Measurements from ENCODE around the gene PALLD. TPM values are rescaled to one million over a fixed set of nuclear protein-coding genes. Genes with fewer than 3 reads are reported as not detected.
"Not testable (repeated sequence)": the region's sequence is repeated elsewhere in the genome, so short reads cannot be mapped to it uniquely, and the experiment has no call there.

Gene PALLD
- total RNA-seq, 1 donor from 2014 or later: 239 TPM

DNA sequence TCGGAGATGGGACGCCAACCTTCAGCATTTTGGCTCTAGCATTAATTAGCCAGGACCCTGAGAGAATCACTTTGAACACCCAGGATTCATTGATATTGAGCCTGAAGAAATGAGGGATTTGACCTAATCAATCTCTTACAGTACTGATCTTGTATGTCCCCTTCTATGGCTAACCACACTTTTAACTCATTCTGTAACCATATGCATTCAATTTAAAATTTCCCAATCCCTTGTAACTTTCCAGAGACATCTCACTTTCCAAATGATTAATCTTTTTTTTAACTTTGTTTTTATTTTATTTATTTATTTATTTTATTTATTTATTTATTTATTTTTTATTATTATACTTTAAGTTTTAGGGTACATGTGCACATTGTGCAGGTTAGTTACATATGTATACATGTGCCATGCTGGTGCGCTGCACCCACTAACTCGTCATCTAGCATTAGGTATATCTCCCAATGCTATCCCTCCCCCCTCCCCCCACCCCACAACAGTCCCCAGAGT is 205.8 kb downstream of the PALLD start:
- not testable (repeated sequence) for DNase-seq (ENCODE audit: low spot score)

DNA sequence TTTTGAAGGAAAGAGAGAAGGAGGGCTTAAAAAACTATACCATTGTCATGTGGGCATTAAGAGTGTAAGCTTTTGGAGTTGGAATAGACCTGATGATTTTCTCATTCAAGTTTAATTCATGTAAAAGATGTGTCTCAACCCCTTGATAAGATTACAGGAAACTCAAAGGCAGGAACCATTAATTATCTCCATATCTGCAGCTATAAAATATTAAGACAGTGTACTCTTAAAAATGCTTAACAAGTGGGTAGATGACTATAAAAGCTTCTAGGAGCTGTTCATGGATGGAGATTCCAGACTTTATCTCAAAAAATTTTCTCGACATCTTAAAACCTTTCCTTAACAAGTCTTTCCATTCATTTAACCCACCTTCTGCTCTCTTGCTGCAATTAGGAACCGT is 208.3 kb downstream of the PALLD start:
- no peak for DNase-seq (ENCODE audit: low spot score)

DNA sequence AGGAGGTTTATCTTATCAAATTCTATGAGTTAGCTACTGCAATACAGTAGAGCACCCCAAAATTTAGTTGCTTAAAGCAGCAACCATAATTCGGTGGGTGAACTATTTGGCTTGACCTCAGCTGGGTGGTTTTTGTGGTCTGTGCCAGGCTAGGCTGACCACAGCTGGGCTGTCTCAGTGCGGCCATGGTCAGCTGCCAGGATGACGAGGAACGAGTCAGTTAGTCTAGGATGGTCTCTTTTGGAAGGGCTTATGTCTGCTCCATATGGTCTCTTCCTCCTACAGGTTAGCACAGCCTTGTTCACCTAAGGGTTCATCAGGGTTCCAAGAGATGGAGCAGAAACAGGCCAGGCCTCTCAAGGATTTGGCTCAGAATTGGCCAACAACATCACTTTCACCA is 210.4 kb downstream of the PALLD start:
- DNase-seq (ENCODE audit: low spot score): no peak

DNA sequence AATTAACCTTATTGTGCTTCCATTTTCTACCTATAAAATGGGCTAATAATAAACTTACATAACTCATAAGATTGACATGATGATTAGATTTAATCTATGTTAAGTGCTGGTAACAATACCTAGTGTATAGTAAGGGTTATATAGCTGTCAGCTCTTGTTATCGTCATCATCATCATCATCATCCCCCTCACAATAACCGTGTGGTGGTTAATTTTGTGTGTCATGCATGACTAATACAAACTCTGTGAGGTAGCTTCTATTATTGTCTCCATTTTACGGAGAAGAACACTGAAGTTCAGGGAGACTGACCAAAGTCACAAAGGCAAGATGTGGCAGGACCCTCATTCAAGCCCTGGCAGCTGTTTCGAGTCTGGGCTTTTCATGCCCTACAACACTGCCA is 211.3 kb downstream of the PALLD start:
- DNase-seq (ENCODE audit: low spot score): no peak

DNA sequence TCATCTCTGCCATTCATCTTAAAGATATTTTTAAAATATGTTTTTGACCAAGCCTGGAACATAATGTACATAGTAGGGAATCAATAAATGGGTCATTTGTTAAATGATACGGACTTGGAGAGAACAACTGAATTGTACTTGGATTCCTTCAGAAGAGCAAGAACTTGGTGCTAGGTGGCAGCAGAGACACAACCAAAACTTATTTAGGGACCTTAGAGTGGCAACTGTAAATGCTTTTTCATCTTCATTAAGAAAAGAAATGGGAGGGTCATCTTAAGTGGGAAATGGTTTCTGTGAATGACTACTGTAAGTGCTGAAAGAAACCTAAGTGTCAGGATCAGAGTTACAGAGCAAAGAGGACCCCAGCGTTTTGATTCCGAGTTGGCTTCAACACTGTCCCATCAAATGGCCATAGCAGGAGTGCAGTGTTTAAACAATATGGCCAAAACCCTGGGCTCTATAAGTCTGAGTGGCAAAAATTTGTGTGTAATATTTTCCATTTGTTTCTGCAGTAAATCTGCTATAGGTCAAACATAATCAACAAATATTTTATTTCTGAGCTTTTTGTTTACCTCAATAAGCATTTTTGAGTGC is 213.6 kb downstream of the PALLD start:
- DNase-seq (ENCODE audit: low spot score): no peak

DNA sequence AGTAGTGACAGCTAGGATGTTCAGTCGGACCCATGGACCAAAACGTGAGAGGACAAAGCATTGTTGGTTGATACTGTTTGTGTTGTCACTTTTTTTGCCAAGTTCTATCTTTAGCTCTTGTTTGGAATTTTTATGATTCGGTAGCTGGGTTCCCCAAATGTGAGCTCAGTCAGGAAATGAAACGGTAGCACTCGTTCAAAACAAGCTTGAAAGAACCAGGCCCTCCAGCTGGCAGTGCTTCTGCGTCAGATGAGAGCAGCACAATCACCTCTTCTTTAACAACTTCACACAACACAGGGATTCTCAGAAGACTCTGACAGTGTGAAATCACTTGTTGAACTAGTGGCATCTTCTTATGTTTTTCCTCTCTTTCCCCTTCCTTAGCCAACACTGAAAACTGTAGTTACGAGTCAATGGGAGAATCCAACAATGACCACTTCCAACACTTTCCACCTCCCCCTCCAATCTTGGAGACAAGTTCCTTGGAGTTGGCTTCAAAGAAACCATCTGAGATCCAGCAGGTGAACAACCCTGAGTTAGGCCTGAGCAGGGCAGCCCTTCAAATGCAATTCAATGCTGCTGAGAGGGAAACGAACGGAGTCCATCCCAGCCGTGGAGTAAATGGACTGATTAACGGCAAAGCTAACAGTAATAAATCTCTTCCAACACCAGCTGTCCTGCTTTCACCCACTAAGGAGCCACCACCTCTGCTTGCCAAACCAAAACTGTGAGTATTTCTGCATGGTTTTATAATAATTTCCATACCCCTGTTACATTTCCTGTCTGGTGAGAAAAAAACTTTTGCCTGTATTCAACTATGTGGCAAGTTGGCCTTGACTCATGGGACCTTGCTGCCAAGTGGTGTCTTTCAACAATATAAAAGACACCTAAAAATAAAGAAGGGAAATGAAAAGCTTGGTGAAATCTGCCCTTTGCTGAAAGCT is 214.6 kb downstream of the PALLD start:
- DNase-seq (ENCODE audit: low spot score): no peak

DNA sequence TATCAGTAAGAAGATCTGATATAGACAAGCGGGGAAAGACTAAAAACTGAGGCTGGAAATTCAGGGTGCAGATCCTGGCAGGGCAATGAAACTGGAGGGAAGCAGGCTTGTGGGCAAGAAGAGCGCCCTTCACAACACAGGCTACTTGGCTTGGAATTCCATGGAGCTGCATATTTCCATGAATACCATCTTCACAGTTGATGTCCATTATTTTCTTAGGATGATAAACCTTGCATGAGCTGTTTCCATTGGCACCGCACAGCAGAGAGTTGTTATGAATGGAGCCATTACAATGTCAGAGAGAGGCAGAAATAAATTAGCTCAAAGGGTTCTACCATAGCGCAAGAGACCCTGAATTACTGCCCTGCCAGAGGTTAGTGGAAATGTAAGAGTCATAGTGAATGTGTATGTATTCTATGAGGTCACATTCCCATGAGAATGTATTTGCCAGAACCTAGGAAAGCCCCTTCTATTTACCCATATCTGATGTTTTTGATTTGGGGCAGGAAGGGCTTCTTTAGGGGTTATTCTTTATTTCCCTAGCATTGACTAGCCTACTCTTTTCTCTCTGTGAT is 215.6 kb downstream of the PALLD start:
- DNase-seq (ENCODE audit: low spot score): no peak

DNA sequence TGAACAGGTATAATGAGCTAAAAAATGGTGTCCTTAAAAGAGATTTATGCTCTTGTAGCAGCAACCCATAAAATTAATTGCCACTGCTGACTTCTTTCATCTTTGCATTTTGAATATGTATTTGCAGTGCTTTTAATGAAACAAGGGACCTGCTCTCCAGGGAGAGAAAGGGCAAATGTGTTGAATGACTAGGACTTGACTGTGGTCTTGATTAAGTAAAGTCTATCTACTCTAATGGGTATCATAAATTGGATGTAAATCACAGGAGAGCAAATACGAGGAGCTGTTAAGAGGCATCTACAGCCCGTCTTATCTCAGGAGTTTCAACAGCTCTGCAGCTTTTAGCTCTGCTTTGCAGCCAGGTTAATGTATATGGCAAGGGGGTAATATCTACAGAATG is 216.4 kb downstream of the PALLD start:
- no peak for DNase-seq (ENCODE audit: low spot score)

DNA sequence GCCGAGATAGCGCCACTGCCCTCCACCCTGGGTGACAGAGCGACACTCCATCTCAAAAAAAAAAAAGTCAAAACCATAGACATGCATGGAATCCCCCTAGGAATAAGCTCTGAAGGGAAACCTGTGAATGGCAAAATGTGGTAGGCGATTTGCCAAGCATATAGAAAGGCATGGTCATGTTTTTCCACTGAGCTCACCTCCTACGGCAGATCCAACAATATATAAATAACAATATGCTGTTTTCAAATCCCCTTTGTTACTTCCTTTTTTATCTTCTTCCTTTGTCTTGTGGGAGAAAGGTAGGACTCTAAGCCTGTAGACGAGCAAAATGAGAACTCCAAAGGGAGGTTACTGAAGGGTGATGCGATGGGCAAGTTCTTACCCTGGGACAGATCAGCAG is 219.0 kb downstream of the PALLD start:
- DNase-seq (ENCODE audit: low spot score): no peak

DNA sequence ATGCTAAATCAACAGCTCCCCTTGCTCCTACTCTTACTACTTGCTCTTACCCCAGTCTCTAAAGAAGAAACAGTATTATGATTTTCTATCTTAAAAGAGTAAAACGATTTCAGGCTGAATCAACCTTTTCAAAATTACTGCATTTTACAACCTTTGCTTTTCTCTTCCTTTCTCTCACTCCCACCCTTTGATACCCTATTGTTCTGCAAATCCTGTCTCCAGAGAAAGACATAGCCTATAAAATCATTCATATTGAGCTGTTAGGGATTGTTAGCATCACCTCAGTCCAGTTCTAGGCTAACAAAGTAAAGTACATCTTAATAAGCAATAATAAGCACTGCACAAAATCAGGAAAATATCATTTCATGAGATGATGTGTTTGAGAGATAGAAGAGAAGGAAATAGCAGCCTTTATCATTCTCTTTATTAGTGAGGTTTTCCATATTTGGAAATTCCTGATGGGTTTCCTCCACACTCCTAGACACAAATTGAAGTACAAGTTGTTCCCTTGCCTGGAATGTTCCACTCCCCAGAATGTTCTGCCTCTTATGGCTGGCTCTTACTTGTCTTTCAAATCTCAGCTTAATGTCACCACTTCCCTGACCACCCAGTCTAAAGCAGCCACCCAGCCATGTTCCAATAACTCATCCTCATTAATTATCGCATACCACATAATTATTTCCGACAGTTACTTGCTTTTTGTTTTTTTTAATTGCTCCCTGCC is 219.7 kb downstream of the PALLD start:
- DNase-seq (ENCODE audit: low spot score): no peak

DNA sequence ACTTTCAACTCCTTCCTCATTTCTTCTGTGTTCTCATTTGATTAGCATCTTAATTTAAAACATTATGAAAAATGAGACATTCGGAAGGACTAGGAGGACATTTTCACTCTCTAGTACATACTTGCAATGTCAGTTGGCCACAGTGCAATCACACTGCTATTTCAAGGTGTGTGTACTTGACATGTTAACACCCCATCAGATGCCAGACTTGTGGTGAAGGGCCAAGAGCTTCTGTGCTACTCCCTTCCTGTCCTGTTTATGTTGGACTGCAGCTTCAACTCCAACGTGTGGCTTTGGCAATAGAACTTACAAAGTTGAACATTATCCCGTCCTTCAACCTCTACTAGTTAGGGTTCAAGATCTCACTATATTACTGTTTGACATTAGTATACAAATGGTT is 221.0 kb downstream of the PALLD start:
- DNase-seq (ENCODE audit: low spot score): no peak

DNA sequence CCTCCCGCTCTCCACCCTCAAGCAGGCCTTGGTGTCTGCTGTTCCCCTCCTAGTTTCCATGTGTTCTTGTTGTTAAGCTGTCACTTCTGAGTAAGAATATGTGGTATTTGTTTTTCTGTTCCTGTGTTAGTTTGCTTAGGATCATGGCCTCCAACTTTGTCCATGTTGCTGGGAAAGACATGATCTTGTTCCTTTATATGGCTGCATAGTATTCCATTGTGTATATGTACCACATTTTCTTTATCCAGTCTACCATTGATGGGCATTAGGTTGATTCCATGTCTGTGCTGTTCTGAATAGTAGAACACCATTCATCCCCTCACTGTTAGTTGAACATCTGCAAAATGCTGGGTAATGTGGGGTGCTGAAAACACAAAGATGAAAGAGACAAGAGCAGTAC is 222.9 kb downstream of the PALLD start:
- DNase-seq (ENCODE audit: low spot score): no peak

DNA sequence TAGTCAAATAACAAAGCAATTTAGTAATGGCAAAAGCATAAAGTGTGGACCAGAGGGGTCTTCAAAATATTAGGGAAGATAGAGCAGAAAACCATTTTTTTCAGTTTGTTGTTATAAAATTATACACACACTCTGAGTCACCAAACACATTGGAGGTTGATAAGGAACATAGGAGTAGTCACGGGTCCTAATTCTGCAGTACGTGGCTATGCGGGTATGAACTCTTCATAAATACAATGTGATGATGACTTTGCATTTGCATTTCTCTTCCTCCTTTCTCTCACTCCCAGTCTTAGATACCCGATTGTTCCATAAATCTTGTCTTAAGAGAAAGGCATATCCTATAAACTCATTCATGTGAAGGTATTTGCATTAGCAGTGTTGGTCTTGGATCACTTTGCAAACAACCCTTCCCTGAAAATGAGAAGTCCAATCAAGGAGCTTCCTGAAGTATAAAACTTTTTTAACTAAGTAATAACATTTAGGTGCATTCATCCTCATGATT is 223.6 kb downstream of the PALLD start:
- DNase-seq (ENCODE audit: low spot score): no peak

DNA sequence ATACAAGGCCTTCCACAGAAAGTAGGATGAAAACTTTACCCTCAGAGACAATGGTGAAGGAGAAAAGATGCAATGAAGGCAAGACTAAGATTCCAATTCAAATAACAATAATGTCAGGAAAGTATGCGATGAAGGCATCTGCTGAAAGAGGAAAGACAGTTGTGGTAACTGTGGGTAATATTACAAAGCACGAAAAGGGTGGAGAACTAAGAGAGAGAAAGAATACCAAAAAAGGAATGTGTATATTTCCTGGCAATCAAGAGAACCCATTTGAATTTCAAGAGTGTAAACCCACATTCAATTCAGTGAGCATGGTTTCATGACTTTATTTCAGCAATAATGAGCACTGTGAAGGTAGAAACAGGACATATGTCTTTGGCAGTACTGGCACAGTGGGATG is 225.5 kb downstream of the PALLD start:
- DNase-seq (ENCODE audit: low spot score): no peak

DNA sequence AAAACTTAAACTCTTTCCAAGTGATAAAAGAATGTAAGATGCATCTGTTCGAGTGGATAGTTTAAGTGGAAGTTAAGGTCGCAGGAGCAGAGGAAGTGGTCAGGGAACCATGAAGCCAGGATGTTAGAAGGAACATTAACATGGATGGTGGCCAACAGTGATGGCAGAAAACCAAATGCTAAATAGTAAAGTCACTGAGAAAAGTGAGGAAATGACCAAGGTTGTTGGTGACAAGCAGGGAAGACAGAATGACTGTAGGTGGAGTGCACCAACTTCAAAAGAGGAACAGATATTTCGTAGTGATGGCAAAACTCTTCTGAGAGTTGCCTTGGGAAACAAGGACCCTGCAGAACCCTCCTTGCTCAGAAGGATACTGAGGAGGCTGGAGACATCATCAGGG is 226.2 kb downstream of the PALLD start:
- DNase-seq (ENCODE audit: low spot score): no peak

DNA sequence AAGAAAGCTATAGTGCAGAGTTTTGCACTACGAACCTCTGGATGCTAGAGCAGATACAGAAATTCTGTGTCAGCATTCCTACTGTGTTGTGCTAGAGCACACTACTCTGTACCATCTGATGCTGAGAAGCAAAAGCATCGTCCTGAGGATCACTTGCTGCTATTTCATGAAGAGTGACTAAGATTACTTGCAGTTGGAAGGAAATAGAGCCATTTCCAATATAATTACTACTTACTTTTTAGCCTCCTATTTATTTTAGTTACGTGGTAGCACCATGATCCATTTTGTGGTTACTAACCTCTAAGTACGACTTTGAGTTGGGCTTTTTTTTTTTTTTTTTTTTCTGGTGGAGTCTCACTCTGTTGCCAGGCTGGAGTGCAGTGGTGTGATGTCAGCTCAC is 226.7 kb downstream of the PALLD start:
- DNase-seq (ENCODE audit: low spot score): no peak

DNA sequence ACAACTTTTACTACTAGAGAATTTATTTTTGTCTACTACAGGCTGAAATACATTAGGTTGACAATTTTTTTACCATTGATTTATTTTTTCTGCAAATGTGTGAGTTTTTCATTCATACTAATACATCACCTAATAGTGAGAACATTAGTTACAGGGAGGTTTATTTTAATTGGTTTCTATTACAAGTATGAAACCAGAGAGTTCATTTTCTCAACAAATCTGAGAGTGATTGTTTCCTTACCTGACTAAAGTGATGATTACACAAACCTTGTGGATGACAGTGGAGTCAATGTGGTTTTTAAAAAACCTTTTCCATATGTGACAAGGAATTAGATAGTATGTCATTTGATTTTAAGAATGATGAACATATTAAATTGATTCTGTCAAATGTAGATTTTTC is 227.4 kb downstream of the PALLD start:
- no peak for DNase-seq (ENCODE audit: low spot score)

DNA sequence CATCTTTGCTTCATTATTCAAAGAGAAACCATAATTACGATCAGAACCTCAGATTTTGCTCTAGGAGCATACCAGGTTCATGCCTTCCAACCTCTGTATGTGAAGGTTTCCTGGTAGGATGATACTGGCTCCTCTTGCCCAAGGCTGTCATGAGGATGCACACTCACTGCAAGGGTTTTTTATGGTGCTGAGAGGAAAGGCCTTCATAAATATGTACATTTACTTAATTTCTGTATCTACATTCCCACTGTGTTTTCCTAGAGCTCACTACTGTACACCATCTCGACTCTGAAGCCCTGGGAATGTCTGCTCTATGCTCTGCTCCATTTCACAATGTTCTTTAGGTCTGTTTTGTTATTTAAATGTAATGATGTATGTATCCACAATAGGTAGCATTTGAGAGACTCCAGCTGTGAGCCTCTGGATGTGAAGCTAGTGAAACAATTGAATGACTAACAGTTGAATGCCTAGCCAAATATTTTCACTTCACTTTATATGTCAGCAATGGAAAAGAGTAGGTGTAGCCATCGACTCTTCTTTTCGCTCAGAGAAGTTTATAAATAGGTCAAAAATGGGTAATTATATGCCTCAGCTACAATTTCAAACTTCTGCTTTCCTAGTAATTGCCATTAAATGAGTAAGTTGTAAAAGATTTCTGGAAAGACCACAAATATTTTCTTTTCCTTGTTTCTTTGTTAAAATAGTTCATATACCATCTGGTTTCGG is 228.0 kb downstream of the PALLD start:
- DNase-seq (ENCODE audit: low spot score): no peak

DNA sequence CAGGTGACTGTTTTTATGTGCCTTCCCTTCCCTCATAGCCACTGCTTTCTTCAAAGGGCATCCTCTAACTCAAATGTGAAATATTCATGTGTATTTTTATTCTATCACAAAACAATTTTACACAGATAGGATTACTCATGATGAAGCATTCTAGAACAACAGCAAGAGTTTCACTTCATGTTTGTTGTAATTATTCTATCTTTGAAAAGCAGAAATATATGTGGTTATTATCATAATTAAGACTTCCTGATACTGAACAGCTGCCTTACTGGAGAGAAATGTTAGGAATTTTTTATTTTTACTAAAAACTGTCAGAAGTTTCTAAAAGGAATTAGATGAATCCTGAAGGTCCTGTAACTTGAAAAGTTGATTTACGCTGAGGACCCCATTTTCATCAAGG is 229.1 kb downstream of the PALLD start:
- no peak for DNase-seq (ENCODE audit: low spot score)

DNA sequence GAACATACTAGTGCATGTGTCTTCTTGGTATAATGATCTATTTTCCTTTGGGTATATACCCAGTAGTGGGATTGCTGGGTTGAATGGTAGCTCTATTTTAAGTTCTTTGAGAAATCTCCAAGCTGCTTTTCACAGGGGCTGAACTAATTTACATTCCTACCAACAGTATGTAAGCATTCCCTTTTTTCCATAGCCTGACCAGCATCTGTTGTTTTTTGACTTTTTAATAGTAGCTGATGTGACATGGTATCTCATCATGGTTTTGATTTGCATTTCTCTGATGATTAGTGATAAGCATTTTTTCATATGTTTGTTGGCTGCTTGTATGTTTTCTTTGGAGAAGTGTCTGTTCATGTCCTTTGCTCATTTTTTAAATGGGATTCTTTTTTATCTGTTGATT is 230.3 kb downstream of the PALLD start:
- DNase-seq (ENCODE audit: low spot score): not testable (repeated sequence)

DNA sequence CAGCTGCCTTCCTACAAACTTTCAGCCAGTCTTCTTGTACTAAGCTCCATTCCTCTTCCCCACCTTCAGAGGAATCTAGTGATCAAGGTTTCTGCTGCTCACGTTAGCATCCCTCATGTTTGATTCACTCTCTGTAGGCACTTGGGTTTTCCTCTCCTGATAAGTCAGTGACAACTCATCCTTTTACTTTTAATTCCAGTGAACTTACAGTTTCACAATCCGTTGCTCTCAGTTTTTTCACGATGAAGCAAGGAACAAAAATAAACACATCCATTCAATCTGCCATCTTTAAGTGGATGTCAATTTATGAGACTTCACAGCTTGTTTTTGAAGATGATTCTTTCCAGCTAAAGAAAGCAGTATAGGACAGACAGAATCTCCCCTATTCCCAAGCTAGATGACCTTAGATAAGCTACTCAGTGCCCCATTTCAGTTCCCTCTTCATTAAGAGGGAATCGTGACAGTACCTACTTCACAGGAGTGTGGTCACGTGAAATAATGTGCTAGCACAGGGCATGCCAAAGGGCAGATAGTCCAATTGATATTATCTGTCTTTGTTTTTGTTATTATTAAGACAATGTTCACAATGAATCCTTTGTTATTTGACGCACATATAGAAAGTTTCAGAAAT is 234.3 kb downstream of the PALLD start:
- no peak for DNase-seq (ENCODE audit: low spot score)

Data from ureter (tissue), 1 donor.